Measurements from ENCODE around the gene WFDC1.

WFDC1 gene

DNA sequence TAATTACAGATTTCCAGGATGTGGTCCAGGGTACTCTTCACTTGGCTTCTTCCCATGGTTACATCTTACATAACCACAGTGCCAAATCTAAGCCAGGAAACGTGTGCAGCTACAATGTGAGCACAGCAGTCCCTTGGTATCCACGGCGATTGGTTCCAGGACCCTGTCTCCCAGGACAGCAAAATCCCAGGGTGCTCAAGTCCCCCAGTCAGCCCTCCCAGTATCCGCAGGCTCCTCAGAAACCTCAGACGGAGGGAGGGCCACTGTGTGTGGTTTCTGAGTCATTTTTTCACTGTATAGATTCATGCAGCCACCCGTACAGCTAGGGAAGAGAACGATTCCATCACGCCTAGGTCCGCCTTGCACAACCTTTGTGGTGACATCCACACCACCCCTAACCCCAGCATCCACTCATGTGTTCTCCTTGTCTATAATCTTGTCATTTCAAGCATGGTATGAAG lies 62.5 kb downstream of the WFDC1 start:
- DNase-seq, result no peak

DNA sequence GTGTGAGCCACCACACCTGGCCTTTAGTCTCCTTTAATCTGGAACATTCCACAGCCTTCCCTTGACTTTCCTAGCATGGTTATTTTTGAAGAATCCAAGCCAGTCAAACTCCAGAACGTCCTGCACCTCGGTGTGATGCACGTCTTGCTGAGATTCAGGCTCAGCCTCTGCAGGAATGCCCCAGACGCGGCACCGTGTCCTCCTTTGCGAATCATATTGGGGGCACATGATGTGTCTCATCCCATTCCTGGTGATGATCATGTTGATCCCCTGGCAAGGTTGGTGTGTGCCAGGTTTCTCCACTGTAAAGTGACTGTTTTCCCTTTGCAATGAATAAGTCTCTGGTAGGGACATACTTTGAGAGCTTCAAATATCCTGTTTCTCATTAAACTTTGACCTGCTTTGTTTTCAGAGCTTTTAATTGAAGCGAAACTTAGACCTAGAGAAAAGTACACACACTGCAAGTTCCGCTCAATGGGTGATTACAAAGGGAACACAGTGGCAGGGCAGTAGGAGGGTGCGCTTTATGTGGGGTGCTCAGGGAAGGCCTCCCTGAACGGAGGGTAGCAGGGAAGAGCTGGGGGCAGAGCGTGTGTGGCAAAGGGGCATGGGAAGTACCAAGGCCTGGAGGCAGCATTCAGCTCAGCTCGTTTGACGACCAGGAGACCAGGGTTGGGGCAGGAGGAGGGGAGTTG lies 64.1 kb downstream of the WFDC1 start:
- DNase-seq, result no peak

DNA sequence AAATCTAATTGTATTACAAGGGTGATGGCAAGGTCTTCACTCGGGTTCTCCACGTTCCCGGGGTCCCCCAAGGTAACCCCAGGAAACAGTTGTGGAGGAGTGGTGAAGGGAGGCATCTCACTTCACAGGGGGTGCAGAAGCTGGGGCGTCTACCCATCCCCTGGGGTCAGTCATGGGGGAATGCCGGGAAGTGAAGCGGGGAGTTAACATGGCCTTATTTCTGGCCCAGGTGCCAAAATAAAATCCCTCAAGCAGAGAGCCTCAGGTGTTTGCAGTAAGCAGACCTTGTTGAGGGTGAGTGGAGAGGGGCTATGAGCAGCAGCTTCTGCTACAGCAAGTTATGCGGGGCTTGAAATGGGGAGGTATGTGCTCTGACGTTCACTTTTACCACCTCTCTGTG lies 64.6 kb downstream of the WFDC1 start:
- no peak for DNase-seq

GRCh38 chr16:84360170-84360569 lies 65.5 kb downstream of the WFDC1 start:
- DNase-seq, result no peak

DNA sequence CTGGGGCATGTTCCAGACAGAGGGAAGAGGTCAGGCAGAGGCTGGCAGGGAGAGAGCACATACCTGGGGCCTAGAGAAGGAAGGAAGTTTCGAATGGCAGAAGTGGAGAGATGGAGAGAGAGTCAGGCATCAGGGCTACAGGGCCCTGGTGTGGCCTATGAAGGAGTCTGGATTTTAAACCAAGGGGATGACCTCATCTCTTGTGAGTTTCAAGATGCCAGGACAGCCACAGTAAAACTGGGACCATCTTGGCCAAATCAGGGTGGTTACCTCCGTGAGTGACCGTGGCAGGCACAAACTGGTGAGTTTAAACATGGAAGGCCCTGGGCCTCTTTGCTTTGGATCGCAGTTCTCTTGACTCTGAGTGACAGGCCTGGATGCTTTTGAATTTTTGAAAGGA lies 66.1 kb downstream of the WFDC1 start:
- DNase-seq, result no peak

- no peak for DNase-seq
Observed at GRCh38 chr16:84361546-84361945, 66.9 kb downstream of the WFDC1 start.

- no peak for DNase-seq
Observed at GRCh38 chr16:84362471-84362941, 67.8 kb downstream of the WFDC1 start.

DNA sequence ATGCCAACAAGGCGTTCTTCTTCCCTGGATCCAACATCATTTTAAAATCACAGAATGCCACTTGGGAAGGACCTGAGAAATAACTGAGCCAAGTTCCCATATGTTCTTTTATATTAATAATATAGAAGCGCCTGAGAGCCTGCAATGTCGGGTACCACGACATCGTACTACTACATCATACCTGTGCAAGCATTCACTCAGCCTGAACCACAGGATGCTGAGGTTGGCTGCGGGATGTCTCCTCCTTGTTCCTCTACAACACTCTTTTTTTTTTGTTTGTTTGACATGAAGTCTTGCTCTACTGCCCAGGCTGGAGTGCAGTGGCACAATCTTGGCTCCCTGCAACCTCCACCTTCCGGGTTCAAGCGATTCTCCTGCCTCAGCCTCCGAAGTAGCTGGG lies 71.5 kb downstream of the WFDC1 start:
- DNase-seq, result no peak

- no peak for DNase-seq
Observed at GRCh38 chr16:84367297-84367680, 72.6 kb downstream of the WFDC1 start.

- peak; percentile 53 for DNase-seq
Observed at GRCh38 chr16:84367750-84368307, 73.2 kb downstream of the WFDC1 start.

DNA sequence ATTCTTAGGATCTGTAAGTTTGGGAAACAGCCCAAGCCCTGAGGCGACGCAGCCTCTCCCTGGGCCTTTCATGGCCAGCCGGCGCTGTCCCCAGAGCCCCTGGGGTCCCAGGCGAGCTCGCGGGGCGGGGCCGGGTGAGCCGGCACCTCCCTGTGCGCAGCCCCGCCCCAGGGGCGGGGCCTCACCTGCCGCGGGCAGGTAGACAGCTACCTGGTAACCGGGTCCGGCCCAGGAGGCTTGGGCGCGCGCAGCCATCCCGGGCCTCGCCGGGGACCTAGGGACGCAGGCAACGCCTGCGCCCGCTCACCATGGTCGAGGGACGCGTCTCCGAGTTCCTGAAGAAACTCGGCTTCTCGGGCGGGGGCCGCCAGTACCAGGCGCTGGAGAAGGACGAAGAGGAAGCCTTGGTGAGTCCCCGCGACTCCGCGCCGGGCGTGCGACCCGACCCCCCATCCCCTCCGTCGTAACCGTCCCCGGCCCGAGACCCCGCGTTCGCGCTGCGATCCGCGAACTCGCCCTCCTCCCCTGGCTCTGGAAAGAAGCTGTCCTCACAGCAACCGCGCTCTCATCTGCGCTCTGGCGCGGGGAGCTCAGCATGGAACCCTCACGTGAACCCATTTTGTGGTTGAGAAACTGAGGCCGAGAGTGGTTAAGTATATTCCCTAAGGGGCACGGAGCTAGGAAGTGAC lies 73.8 kb downstream of the WFDC1 start, which contains the start of gene ATP2C2:
Gene ATP2C2 (plus strand): TSS at position 231 of the 689 bp plus-strand sequence. CDS start 78 bp downstream, at position 309.
- DNase-seq, result peak; percentile 53

- DNase-seq, result no peak
Observed at GRCh38 chr16:84369105-84369504, 74.4 kb downstream of the WFDC1 start.

GRCh38 chr16:84369938-84370627 lies 75.4 kb downstream of the WFDC1 start:
- DNase-seq, result peak; percentile 10

- no peak for DNase-seq
Observed at GRCh38 chr16:84370723-84371552, 76.3 kb downstream of the WFDC1 start.

DNA sequence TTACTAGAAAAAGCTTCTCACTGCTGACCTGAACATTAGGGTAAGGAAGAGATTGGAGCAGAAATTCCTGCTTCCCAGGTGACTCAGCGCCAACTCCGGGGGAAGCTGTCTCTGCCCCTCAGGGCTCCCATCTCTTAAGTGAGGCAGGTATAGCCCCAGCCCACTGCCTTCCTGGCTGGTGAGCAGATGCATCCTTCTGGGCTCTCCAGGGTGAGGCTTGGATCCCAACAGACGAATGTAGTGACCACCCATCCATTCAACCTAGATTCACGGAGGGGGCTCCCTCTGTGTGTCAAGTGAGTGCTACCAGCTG lies 76.8 kb downstream of the WFDC1 start:
- no peak for DNase-seq

GRCh38 chr16:84373907-84374489 lies 79.3 kb downstream of the WFDC1 start:
- DNase-seq, result no peak

DNA sequence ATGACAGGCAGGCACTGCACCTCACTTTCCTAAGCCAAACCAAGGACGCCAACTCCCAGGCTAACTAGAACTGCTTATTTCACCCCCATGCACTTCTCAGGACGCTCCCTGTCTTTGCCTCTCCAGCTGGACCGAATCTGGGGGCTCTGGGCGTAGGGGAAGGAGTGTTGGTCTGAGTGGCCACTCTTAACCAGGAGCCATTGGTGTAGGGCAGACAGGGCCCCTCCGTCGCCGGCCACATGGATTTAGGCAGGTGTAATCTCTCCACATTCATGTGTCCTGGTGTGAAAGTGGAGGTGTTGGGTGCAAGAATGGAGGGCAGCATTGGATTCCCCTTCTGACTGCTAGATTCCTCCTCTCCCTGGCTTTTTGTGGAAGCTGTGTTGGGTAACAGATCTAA lies 83.4 kb downstream of the WFDC1 start:
- no peak for DNase-seq

GRCh38 chr16:84378567-84378966 lies 83.9 kb downstream of the WFDC1 start:
- DNase-seq, result no peak

GRCh38 chr16:84379008-84379708 lies 84.5 kb downstream of the WFDC1 start:
- no peak for DNase-seq
